ENCODE data around the gene SNX14.
"Not testable (repeated sequence)": the region's sequence is repeated elsewhere in the genome, so short reads cannot be mapped to it uniquely, and the experiment has no call there.

SNX14 gene

DNA sequence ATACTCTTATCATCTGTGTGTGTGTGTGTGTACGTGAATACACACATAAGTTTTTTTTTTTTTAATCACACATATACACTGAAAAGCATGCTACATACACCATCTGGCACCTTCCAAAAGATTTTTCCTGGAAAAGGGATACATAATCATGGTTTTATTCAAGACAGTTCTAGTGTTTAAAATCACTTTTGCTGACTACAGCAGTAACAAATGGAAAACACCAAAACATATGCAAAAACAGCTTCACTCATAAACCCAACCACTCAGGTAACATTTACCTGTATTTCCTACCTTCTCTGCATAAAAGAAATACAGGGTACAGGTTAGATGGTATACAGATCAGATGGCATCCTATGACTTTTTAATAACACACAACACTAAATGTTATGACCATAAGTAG is 2.5 kb downstream of the SNX14 start:
- no peak for DNase-seq (ENCODE audit: low spot score)

DNA sequence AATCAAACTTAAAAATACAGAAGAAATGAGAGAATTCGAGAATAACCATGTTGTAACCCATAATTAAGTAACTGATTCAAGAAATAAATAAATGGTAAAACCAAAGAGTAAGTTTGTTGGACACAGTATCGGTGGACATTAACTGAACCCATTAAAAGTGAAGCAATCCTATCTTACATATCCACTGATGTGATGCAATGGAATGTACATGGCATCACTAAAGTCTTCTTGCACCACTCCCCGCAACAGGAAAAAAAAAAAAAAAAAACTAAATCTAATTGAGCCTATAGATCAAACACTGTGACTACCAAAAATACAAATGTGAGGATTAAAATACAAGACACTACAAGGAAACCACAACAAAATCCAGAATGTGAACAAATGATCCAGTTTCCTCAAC is 7.9 kb downstream of the SNX14 start:
- DNase-seq (ENCODE audit: low spot score) = no peak

DNA sequence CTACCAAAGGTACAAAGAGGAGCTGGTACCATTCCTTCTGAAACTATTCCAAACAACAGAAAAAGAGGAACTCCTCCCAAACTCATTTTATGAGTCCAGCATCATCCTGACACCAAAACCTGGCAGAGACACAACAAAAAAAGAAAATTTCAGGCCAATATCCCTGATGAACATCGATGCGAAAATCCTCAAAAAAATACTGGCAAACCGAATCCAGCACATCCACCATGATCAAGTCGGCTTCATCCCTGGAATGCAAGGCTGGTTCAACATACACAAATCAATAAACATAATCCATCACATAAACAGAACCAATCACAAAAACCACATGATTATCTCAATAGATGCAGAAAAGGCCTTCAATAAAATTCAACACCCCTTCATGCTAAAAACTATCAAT is 10.8 kb downstream of the SNX14 start:
- DNase-seq (ENCODE audit: low spot score) = not testable (repeated sequence)

DNA sequence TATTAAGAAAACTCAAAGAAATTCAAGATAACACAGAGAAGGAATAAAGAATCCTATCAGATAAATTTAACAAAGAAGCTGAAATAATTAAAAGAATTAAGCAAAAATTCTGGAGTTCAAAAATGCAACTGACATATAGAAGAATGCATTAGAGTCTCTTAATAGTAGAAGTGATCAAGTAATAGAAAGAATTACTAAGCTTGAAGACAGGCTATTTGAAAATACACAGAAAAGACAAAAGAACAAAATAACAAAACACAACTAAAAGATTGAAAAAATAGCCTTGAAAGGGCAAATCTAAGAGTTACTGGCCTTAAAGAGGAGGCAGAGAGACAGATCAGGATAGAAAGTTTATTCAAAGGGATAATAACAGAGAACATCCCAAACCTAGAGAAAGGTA is 12.1 kb downstream of the SNX14 start:
- DNase-seq (ENCODE audit: low spot score) = no peak

DNA sequence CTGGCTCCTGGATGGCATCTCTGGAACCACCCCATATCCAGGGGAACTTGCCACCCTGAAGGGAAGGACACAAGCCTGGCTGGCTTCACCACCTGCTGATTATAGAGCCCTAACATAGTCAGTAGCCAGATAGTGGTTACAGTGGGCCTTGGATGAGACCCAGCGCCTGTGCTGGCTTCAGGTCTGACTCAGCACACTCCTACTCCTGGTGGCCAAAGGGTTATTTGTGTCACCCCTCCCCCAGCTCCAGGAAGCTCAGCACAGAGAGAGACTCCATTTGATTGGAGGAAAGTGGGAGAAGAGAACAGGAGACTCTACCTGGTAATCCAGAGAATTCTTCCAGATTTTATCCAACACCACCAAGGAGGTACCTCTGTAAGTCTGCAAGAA is 12.8 kb downstream of the SNX14 start:
- DNase-seq (ENCODE audit: low spot score) = no peak

DNA sequence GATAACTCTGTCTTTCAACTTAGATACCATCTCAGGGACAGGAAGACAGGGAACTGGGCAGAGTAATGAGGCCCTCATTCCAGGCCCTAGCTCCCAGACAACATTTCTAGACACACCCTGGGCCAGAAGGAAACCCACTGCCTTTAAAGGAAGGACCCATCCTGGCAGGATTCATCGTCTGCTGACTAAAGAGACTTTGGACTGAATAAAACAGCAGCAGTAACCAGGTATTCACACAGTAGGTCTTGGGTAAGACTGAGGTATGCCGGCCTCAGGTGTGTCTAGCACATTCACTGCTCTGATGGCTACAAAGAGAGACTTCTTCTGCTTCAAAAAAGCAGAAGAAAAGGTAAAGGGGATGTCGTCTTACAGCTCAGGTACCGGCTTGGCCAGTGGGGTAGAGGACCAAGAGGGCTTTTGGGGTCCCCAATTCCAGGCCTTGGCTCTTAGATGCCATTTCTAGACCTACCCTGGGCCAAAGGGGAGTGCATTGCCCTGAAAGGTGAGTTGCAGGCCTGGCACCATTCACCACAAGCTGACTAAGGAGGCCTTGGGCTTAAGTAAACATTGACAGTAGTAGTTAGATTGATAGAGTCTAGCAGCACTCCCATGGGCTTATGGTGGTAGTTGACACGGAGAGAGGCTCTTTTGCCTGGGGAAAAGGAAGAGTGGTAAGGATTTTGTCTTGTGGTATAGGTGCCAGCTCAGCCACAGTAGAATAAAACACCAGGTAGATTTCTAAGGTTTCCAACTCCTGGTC is 13.4 kb downstream of the SNX14 start:
- DNase-seq (ENCODE audit: low spot score) = no peak

DNA sequence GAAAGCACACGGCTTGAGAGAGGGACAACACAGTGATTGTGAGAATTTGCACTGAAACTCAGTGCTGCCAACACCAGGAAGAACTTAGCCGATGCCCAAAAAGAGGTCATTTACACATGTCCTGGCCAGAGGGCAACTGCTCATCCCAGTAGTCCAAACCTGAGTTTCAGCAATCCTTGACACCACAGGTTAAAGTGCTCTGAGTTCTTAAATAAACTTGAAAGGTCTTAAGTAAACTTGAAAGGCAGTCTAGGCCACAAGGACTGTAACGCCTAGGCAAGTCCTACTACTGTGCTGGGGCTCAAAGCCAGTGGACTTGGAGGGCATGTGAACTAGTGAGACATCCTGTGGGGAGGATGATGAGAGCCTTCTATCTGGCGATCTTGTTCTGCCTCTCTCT is 14.1 kb downstream of the SNX14 start:
- DNase-seq (ENCODE audit: low spot score) = no peak

DNA sequence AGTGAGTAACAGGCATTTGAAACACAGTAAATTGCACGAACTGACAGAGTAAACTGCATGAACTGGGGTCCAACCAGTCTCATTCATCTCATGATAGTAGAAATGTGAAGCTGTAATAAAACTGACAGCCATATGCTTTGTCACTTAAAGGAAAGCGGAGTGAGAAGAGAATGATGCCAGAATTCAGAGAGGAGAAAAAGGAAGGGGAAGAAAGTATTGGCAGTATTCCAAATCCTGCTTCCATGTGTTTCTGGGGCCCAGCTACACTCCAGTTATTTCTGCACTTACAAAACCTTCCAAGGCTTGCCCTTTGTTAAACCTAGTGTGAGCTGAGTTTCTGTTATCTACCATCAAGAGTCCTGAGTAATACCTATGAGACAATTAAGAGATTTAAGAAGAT is 17.2 kb downstream of the SNX14 start:
- DNase-seq (ENCODE audit: low spot score) = no peak

DNA sequence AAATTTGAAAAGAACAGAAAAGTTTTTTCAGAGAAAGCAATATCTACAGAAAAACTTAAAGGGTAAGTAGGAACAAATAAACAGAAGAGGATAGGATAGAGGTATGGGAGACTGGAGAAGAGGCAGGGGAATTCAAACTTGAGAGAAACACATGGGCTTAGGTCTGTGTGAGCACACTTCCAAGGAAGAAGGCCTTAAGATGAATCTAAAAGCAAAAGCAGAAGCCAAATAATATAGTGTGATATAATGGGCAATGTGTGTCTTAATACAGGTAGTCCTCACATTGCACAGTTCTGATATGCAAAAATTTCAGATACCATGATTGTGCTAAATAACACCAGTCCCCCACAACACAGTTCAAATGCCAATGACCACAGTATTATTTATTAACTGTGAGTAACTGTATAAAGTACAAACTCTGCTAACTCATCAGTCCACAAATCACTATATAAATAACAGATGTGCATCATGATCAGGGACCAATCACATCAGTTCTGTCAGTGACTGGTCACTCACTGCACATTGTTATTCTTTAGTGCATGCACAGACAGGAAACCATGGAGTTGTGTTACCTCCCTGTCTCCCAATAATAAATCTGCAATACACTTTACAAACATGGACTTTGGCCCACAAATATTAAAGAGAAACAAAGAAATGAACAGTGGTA is 18.6 kb downstream of the SNX14 start:
- DNase-seq (ENCODE audit: low spot score) = no peak

DNA sequence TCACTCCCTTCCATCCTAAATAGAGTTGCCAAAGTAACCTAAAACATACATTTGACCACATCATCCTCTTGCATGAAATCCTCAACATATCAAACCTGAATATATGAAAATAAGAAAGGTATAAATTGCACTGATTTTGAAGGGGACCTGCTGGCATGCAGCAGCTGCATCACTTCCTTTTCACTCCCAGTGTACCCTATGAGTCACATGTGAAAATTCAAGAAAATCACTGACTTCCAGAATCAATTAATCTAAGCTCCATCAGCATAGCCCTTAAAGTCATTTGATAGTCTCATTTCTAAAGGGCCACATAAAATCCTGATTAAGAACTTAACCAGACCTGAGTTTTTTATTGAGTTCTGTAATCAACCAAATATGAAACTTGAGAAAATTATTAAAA is 24.3 kb downstream of the SNX14 start:
- no peak for DNase-seq (ENCODE audit: low spot score)

DNA sequence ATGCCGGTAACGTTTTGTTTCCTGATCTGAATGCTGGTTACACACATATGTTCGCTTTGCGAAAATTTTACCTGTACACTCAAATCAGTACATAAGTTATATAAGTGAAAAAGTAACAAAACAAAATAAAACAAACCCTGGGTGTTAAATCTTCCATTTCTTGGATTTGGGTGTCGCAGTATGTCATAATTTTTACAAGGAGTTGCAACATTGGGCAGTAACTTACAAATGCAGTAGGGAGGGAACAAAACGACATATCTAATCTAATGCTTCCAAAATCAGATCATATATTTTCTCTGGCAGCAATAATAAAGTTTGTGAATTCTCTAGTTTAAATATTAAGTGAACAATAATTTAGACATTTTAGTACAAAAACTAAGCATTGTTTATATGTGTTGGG is 25.2 kb downstream of the SNX14 start:
- DNase-seq (ENCODE audit: low spot score) = no peak

DNA sequence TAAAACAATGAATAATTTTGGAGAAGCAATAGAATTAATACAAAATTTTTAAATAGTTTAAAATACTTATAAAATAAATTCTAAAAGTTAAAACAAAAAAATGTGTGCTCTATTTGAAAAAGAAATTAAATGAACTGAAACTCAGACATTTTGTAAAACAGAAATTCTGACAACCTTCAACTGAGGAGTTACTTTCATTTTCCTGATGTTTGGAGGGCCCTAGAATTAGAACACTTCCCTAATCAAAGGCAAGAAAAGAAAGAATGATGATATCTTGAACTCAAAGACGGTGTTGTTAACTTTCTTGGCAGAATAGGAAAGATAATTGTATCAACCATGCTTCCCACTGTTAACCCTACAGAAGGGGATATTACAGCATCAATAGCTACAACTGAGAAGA is 27.9 kb downstream of the SNX14 start:
- DNase-seq (ENCODE audit: low spot score) = no peak

DNA sequence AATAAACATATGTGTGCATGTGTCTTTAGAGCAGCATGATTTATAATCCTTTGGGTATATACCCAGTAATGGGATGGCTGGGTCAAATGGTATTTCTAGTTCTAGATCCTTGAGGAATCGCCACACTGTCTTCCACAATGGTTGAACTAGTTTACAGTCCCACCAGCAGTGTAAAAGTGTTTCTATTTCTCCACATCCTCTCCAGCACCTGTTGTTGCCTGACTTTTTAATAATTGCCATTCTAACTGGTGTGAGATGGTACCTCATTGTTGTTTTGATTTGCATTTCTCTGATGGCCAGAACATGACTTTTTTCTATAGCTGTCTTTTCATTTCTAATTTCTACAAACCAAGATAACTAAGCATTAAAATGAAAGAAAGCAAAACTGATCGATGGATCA is 29.4 kb downstream of the SNX14 start:
- DNase-seq (ENCODE audit: low spot score) = not testable (repeated sequence)

DNA sequence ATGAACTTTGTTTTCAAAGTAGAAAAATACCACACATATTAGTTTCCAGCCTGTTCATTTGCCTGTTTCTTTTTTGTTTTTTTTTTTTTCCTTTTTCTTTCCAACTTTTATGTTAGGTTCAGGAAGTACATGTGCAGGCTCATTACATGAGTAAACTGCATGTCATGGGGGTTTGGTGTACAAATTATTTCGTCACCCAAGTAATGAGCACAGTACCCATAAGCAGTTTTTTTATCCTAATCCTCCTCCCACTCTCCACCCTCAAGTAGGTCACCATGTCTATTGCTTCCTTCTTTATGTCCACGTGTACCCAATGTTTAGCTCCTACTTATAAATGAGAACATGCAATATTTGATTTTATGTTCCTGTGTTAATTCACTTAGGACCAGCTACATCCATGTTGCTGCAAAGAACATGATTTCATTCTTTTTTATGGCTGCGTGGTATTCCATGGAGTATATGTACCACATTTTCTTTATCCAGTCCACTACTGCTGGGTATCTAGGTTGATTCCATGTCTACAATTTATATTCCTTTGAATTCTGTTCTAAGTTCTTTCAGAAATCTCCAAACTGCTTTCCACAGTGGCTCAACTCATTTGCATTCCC is 31.8 kb downstream of the SNX14 start:
- no peak for DNase-seq (ENCODE audit: low spot score)

DNA sequence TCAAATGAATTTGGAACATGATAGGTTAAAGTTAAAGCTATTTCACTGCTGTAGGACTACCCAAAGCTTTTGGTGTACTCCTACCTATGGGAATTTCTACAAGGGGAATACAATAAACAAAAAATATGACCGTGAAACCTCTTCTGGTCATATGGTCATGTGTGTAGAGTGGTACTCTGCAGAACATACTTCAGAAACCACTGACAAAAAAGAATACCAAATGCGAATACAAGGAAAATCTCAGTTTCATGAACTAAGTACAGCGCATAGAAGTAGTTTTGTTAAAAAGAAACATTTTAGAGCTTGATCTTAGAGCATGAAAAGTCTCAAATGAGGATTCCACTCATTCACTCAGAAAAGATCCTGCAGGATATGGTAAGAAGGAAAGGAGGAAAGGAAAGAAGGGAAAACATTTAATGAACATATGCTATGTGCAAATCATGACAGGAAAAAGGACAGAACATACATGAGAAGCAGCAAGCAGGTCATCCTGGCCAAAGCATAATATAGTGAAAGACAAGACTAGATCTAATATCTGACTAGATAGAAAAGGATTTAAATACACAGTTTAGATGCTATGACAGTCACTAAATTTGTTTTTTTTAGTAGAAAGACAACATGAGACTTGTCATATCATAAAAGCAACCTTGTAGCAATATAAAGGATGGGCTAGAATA is 36.5 kb downstream of the SNX14 start:
- no peak for DNase-seq (ENCODE audit: low spot score)

DNA sequence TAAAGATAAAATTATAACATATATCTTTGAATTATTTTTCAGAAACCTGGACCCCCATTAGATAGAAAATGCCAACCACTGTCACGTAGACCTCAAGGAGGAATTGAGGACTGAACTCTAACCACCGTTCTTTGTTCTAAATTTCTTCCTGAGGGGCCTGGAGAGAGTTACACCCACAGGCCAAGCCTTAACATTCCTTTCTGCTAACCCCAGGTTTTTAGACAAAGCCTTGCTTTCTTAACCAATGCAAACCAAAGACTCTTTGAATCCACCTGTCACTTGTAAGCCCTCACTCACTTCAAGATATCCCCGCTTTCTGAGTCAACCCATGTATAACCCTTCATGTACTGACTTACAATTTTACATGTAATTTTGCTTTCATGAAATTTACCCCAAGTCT is 41.0 kb downstream of the SNX14 start:
- DNase-seq (ENCODE audit: low spot score) = no peak

DNA sequence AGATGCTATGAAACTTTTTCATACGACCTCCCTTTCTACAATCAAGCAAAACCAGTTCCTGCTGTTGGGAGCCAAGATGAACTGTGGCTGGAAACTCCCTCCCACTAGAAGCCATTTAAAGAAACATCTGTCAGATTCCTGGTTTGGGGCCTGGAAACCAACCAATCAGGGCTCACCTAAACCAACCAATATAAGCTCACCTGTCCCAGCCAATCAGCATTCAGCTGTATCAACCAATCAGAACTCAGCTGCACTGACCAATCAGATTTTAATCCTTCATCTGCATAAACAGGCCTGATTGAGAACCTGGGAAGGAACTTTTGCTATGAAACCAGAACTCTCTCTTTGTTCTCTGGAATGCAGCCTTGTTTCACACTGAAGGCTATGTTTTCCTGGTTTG is 42.4 kb downstream of the SNX14 start:
- no peak for DNase-seq (ENCODE audit: low spot score)

DNA sequence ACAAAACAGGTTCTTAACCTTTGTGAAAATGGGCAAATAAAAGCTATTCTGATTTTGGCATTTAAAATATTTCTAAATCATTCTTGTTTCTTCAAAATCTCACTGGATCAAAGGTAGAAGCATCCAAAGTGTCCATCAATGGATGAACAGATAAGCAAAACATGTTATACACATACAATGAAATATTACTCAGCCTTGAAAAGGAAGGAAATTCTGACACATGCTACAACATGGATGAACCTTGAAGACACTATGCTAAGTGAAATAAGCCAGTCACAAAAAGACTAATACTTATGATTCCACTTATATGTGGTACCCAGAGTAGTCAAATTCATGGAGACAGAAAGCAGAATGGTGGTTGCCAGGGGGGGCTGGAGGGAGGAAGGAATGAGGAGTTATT is 45.9 kb downstream of the SNX14 start:
- no peak for DNase-seq (ENCODE audit: low spot score)

DNA sequence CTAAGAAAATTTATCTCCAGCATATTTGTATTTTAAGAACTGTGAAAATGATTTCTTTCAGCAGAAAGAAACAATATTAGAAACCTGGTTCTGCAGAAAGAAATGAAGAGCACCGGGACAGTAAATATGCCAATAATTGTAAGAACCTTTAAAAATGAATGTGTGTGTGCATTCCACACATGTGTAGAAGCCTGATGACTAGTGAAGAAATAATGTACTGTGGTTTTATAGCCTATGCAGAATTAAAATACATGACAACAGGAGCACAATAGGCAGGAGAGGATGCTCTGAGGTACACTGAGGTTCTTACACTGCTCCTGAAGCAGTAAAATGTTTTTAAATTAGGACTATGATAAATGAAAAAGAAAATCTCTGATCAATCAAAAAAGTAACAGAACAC is 48.9 kb downstream of the SNX14 start:
- no peak for DNase-seq (ENCODE audit: low spot score)

DNA sequence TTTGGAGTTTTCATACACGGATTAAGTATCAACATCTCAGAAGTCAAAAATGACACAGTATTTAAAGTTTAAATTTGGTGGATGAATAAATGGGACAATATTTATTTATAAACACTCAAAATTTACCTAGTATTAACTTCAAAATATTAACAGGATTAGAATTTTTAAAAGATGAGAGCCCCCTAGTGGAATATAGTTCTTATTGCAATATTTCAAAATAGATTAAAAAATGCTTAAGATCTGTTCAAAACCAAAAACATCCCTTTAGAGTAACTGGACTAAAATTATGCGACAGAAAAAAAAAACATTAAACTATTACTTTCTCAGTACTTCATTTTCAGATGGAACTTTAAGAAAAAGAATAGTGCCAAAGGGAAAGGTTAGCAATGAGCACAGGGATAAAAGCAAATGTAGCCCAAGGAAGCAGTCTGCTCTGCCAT is 56.6 kb downstream of the SNX14 start:
- no peak for DNase-seq (ENCODE audit: low spot score)

DNA sequence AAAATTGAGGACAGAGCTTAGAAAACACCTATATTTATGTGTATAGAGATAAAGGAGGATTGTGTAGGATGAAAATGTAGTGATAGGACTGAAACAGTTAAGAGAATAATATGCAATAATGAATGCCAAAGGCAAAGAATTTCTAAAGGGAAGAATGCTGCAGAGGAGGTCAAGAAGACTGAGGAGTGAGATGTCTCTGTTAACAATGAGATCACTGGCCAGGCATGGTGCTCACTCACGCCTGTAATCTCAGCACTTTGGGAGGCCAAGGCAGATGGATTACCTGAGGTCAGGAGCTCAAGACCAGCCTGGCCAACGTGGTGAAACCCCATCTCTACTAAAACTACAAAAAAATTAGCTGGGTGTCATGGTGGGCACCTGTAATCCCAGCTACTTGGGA is 69.4 kb downstream of the SNX14 start:
- not testable (repeated sequence) for DNase-seq (ENCODE audit: low spot score)

DNA sequence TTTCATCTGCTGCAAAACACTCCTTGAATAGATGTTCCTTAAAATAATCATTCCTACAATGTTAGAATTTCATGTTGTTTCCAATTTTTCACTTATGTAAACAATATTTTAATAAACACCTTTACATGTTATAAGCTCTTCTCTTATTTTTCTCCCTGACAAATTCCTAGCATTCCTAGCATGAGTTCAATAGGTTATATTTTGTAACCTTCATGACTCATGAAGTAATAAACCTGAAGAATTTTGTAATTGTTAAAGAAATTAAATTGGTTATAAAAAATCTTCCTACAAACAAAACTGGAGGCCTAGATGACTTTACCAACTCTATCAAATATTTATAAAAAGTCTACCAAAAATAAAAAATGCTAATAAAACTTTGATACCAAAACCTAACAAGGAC is 77.5 kb downstream of the SNX14 start:
- no peak for DNase-seq (ENCODE audit: low spot score)

Measured in Ammon's horn (tissue), 1 donor.